Measurements from ENCODE around the gene ELANE.
"Not testable (repeated sequence)": the region's sequence is repeated elsewhere in the genome, so short reads cannot be mapped to it uniquely, and the experiment has no call there.

ELANE gene

DNA sequence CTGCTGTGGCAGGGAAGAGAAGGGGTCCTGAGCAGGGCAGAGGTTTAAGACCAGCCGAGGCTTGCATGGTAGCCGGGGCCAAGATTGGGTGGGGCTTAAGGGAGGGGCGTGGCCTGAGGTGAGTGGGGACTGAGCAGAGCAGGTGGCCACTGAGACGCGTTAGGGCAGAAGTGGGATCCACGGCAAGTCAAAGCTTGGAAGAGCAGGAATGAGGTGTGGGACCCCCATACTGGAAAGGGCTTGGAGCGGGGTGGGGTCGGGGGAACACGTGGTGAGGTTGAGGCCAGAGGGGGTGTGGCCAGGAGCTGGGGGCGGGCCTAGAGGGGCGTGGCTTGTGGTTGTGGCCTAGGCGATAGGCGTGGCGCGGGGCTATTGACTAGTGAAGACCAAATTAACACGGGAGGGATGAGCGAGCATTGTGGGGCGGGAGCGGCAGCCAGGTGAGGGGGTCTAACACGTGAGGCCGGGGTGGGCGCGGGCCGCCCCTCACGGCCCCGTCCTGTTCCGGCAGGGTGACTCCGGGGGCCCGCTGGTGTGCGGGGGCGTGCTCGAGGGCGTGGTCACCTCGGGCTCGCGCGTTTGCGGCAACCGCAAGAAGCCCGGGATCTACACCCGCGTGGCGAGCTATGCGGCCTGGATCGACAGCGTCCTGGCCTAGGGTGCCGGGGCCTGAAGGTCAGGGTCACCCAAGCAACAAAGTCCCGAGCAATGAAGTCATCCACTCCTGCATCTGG lies 10.6 kb downstream of the ELANE start:
- no peak for DNase-seq (ENCODE audit: low spot score)

DNA sequence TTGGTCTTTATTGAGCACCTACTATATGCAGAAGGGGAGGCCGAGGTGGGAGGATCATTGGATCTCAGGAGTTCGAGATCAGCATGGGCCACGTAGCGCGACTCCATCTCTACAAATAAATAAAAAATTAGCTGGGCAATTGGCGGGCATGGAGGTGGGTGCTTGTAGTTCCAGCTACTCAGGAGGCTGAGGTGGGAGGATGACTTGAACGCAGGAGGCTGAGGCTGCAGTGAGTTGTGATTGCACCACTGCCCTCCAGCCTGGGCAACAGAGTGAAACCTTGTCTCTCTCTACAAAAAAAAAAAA lies 11.2 kb downstream of the ELANE start:
- no peak for DNase-seq (ENCODE audit: low spot score)

DNA sequence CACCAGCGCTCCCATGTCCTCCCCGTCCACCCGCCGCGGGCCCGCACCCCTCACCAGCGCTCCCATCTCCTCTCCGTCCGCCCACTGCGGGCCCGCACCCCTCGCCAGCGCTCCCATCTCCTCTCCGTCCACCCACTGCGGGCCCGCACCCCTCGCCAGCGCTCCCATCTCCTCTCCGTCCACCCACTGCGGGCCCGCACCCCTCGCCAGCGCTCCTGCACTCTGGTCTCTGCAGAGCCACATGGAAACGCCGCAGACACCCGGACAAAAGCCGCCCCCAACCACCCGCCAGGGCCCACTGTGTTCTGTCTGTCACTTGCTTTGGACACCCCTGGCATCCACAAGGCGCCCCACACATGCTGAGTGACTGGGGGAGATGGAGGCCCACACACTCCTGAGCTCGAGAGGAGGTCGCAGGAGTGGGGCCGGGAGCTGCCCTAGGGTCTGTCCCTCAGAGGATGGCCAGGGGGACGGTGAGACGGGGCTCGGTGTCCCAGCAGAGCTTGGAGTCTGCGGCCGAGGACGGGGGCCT lies 14.7 kb downstream of the ELANE start:
- no peak for DNase-seq (ENCODE audit: low spot score)

DNA sequence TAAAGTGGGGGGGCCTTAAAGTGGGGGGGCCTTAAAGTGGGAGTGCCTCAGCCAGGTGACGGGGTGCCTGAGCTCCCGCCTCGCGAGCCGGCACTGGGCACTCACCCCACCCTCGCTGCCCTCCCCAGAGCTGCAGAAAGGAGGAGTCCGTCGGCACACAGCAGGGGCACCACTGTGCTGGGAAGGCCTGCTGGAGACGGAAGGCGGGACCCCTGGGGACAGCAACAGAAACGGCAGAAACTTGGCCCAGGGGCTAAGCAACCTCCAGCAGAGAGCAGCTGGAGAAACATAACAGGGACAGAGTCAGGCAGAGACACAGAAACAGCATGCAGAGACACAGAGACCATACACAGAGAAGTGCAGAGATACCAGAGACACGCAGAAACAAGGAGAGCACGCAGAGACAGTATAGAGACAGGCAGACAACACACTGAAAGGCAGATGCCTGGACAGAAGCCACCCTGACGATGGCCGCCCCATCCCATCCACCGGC lies 15.2 kb downstream of the ELANE start:
- DNase-seq (ENCODE audit: low spot score) = no peak

DNA sequence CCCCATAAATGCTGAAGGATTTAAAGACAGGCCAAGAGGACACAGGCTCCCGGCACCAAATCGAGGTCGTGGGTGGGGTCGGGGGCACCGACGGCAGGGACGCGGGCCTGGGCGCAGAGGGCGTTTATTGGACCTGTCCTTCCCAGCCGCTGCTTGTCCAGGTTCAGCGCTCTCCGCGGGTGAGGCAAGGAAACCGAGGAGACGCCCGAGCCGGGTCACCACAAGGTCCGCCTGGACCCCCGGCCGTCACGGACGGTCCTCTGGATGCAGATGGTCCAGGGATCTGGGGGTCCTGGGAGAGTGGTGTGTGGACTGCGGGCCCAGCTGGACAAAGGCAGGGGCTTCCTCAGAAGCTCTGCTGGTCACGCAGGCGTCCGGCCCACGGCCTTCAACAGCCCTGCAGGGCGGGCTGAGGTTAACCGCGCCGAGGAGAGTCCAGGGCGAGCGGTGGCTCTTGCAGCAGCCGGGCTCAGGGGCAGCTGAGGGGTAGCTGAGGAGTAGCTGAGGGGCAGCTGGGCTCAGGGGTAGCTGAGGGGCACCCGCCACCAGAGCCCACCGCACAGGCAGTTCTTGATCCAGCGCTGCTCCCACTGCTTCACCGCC lies 15.9 kb downstream of the ELANE start:
- DNase-seq (ENCODE audit: low spot score) = no peak

DNA sequence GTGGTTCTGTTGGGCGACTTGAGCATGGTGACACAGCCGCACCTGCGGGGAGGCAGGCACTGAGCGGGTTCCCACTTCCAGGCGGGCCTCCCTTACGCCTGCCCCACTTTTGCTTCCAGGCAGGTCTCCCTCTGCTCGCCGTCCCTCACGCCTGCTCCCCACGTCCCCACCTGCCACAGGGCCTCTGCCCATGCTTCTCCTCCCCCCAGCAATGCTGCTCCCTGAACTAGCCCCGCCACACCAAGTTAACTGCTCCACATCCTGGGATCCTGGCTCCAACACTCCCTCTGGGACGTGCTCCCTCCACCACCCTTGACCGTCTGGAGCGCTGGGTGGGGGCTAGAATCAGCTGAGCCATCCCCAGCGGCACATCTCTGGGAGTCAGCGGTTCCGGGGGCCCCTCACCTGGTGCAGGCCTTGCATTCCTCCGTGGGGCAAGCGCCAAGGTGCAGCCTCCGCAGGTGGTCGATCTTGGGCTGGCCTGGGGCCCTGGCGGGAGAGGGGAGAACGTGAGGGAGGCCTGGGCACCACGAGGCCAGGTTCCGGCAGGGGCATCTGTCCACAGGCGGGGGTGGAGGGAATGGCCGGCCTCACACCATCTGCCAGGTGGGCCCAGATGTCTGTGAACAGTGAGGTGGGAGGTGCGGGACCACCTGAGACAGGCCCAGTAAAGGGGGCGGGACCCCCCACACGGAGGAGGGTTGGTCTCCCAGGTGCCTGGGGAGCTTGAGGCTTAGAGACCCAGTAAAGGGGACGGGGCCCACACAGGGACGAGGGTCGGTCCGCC lies 16.5 kb downstream of the ELANE start:
- no peak for DNase-seq (ENCODE audit: low spot score)

DNA sequence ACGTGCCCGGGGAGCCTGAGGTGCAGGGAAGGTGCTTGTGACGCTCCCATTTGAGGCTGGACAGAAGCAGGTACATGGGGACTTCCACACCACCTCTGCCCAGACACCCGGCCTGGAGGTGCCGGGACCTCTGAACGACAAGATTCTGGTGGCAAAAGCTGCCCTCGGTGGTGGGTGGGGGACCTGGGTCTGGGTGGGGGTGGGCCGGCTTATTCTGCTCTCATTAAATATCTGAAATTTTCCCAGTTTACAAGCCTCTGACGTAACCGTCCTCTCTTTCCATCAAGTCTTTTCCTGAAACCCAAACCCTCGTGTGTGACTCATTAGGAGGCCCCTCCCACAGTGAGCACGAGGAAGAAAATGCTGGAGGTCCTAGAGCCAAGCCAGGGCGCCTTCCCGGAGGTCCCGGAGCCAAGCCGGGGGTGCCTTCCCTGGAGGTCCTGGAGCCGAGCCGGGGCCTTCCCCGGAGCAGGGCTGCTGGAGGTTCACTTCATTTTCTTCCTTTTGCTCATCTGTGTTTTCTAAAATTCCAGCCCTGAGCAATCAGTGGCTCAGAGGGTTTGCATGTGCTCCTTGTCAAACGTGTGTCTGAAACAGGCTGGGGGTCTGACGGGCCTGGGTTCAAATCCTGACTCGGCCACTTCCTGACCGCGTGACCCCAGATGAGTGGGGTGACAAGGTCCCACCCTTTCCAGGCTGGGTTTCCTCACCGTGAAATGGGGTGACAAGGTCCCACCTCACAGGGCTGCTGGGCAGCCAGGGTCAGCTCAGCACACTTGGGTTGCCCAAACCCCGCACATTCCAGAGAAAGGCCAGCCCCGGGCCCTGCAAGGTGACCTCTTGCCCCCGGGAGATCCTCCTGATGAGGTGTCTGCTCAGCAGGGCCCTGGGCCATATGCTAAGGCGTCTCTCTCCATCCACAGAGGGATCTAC lies 17.4 kb downstream of the ELANE start:
- no peak for DNase-seq (ENCODE audit: low spot score)

DNA sequence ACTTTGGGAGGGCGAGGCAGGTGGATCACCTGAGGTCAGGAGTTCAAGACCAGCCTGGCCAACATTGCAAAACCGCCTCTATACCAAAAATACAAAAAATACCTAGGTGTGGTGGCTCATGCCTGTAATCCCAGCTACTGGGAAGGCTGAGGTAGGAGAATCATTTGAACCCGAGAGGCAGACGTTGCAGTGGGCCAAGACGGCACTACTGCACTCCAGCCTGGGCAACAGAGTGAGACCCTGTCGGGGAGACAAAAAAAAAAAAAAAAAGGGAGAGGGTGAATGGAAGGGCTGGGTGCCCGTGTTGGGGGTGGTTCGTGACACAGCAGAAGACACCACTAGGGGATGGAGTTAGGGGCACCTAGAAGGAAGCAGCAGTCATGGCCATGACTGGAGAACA lies 18.2 kb downstream of the ELANE start:
- DNase-seq (ENCODE audit: low spot score) = no peak

DNA sequence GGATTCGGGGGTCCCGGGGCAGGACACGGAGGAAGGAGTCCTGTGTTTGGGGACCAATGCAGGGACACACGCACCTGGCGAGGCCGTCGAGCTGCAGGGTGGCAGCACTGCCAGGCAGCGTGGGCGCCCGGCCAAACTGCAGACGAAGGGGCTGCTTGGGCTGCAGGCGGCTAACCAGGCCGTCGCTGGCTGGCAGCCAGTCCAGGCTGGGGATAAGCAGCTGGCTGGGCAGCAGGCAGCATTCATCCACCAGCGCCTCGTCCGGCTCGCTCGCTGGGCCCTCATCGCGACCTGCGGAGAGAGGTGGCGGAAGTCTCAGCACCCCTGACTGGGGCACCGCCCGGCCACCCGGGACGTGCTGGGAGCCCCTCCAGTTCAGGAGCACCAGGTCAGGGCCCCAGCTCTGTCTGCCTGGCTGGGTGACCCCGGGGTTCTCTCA lies 18.9 kb downstream of the ELANE start:
- DNase-seq (ENCODE audit: low spot score) = no peak

DNA sequence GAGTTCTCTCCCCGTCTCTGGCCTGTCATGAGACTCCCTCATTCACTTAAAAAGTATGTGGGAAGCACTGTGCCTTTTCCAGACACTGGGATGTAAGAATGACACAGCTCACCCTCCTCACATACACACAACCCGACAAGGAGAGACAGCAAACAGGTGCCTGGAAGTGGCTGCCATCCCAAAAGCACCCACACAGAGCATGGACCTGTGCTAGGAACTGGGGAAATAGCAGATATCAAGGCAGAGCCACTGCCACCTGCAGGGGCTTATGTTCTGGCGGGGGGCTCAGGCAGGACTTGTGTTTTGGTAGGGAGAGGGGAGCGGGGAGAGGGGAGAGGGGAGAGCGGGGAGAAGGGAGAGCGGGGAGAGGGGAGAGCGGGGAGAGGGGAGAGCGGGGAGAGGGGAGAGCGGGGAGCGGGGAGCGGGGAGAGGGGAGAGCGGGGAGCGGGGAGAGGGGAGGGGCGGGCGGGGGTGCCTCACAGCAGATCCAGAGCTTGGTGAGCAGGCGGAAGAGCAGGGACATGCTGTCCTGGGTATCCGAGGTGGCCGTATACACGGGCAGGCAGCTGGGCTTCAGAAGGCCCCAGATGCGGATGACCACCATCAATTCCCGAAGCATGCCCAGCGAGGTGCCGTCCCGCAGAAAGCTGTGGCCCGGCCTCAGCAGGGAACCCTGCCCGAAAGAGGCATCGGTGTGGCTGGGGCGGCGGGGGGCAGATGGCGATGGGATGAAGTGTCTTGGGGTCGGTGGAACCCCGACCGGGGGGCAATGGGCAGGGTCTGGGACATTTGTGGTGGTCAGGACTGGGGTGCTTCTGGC lies 19.6 kb downstream of the ELANE start:
- DNase-seq (ENCODE audit: low spot score) = no peak

DNA sequence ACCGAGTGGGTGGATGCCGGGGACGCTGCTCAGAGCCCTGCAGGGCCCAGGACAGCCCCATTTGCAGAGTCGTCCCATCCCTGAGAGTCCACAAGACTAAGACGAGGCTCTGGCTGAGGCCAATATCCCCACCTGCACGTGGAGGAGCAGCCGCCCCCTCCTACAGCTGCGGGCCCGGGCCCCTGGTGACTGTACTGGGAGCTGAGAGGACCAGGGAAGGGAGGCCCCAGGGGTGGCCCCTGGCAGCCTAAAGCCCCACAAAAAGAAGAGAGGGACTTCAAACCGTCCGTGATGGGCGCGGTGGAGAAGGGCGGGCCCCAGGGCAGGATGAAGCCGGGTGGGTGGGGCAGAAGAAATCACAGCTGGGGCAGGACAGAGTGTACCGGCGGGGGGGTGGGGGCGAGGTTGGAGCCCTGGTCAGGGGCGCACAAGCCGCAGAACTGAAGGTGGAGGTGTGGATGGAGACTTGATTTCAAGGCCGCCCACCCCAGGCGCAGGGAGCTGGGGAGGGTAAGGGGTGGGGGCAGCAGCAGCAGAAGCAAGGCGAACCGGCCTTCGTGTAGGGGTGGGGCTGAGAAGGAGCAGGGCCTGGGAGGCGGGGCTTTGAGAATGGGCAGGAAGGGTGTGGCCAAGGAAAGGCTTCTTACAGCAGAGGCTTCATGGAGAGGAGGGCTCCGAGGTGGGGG lies 20.3 kb downstream of the ELANE start:
- no peak for DNase-seq (ENCODE audit: low spot score)

DNA sequence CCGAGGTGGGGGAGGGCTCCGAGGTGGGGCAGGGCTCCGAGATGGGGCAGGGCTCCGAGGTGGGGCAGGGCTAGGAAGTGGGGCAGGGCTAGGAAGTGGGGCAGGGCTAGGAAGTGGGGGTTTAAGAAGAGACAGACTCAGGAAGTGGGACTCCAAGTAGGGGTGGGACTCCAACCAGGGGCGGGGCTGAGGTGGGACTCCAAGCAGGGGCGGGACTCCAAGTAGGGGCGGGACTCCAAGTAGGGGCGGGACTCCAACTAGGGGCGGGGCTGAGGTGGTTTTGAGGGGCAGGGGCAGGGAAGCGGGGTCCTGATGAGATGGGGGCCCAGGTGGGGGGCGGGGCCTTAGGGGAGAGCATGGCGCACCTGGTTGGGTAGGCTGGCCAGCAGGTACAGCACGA lies 21.0 kb downstream of the ELANE start:
- DNase-seq (ENCODE audit: low spot score) = no peak

DNA sequence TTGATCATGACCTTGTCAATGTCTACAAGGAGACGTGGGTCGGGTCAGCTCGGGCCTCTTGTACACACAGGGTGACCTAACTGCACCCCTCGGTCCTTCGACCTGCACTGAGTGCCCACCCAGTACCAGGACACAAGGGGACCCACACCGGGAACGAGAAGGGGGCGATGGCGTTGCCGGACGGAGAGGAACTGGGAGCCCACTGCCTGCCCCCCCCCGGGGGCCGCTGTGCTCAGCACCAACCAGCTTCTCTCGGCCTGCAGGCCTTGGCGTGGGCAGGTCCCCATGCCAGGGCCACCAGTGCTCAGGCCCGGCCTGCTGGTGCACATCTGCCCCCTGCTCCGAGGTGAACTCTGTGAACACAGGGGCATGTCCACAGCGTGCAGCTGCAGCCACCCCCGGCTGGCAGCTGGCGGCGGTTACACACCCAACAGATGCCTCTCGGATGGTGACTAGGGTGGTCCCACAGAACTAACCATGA lies 21.5 kb downstream of the ELANE start:
- DNase-seq (ENCODE audit: low spot score) = no peak

DNA sequence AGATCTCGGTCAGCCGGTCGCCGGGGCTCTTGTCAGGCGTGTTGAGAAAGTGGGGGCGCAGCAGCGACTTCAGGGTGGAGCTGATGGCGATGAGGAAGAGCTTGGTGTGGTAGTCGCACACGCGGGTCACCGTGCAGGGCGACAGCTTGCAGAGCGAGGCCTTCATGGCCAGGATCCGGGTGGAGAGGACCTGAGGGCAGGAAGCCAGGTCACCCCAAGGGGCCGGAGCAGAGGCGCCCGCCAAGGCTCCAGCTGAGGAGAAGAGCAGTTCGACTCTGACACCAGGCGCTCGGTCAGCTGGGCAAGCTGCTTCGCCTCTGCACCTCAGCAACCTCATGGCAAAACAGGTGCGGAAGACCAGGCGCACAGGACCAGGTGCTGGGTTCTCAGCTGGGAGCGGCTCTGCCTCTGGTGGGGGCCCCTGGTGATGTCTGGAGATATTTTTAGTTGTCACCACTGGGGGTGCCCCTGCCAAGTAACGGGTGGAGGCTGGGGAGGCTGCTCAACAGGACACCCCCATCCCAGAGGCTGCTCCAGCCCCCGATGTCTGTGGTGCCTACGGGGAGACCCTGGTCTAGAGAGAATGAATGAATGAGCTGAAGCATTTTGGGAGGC lies 23.3 kb downstream of the ELANE start:
- no peak for DNase-seq (ENCODE audit: low spot score)

DNA sequence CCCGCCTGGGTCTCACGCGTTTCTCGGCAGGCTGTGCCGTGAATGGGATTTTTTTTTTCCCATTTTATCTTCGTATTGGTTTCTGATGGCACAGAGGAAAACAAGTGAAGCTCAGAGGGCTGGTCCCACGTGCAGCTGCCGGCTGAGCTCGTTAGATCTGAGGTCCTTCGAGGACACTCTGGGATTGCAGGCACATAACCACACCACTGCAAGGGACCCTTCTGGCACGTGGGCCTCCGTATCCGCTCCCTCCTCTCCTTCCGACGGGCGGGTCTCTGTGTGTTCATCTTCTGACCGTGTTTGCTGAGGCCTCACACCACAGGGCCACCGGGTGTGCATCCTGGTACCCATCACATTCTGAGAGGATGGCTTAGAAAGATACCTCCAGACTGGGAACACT lies 24.0 kb downstream of the ELANE start:
- no peak for DNase-seq (ENCODE audit: low spot score)

DNA sequence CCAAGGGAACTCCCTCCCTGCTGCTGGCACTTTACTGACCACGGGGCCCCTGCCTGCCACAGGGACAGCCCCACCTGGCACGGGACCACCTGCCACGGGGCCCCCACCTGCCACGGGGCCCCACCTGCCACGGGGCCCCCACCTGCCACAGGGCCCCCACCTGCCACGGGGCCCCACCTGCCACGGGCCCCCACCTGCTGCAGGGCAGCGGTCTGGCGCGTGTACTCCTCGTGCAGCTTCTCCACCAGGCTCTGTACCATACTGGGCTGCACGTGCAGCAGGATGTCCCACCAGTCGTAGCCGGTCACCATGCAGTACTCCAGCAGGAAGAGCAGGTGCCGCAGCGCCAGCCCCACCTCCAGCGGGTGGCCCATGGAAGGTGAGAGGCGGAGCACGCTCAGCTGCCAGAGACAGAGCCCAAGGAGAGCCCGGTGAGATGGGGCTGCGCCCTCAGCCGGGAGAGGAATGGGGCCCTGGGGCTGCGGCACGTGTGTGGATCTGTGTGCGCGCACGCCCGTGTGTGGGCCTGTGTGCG lies 24.7 kb downstream of the ELANE start:
- no peak for DNase-seq (ENCODE audit: low spot score)

DNA sequence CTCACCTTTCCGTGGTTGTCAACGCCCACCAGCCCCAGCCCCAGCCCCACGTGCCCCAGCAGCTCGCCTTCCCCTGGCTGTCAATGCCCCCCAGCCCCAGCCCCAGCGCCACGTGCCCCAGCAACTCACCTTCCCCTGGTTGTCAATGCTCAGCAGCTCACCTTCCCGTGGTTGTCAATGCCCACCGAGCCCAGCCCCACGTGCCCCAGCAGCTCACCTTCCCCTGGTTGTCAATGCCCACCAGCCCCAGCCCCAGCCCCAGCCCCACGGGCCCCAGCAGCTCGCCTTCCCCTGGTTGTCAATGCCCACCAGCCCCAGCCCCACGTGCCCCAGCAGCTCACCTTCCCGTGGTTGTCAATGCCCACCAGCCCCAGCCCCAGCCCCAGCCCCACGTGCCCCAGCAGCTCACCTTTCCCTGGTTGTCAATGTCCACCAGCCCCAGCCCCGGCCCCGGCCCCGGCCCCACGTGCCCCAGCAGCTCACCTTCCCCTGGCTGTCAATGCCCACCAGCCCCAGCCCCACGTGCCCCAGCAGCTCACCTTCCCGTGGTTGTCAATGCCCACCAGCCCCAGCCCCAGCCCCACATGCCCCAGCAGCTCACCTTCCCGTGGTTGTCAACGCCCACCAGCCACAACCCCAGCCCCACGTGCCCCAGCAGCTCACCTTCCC lies 26.0 kb downstream of the ELANE start:
- DNase-seq (ENCODE audit: low spot score) = not testable (repeated sequence)

DNA sequence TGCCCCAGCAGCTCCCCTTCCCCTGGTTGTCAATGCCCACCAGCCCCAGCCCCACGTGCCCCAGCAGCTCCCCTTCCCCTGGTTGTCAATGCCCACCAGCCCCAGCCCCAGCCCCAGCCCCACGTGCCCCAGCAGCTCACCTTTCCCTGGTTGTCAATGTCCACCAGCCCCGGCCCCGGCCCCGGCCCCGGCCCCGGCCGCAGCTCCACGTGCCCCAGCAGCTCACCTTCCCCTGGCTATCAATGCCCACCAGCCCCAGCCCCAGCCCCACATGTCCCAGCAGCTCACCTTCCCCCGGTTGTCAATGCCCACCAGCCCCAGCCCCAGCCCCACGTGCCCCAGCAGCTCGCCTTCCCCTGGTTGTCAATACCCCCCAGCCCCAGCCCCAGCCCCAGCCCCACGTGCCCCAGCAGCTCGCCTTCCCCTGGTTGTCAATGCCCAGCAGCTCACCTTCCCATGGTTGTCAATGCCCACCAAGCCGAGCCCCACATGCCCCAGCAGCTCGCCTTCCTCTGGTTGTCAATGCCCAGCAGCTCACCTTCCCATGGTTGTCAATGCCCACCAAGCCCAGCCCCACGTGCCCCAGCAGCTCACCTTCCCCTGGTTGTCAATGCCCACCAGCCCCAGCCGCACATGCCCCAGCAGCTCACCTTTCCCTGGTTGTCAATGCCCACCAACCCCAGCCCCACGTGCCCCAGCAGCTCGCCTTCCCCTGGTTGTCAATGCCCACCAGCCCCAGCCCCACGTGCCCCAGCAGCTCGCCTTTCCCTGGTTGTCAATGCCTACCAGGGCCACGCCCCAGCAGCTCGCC lies 26.9 kb downstream of the ELANE start:
- DNase-seq (ENCODE audit: low spot score) = not testable (repeated sequence)
